ENCODE measurements around the gene MOGAT3. TPM values are rescaled to one million over a fixed set of nuclear protein-coding genes. Genes with fewer than 3 reads are reported as not detected.

Gene MOGAT3
- total and polyA plus RNA-seq, 9 of the 15 experiments (the other 6 are each of a cell fraction or from before 2014, with no cell fraction given) = 0.07 to 0.17 (median 0.13) TPM; not detected in 6

GRCh38 chr7:101166648-101166908, 34.3 kb downstream of the MOGAT3 start:
- Histone ChIP-seq H4K20me1 (replicated peaks; ENCODE audit: control insufficient read depth, insufficient read depth, low read length) (peaks cover 26% of the 10 kb centered on the region), H3K36me3 (ENCODE audit: control insufficient read depth, insufficient read depth, low read length) (peaks cover 2% of the 10 kb centered on the region; the same call in 1 of the 3 replicates), H3K27me3 (ENCODE audit: control insufficient read depth in 2 of 2, insufficient read depth in 2 of 2, low read length in 2 of 2) (peaks cover 15 to 32% of the 10 kb centered on the region in 2 experiments; a peak in 4 of 5 replicates), H3K27ac (ENCODE audit: extremely low read depth, low read depth, low read length) (no peak overlapping the region), H2AFZ (ENCODE audit: low read depth, low read length) (no peak overlapping the region), H3K79me2 (ENCODE audit: control insufficient read depth, insufficient read depth, low read length) (no peaks in the 10 kb centered on the region), H3K9me3 (replicated peaks; ENCODE audit: control insufficient read depth, insufficient read depth, low read depth, low read length) (no peaks in the 10 kb centered on the region), H3K4me1 (replicated peaks in 1 of 2; ENCODE audit: control insufficient read depth in 2 of 2, insufficient read depth in 2 of 2, low read length in 2 of 2) (peaks cover 36 to 65% of the 10 kb centered on the region in 2 experiments), H3K4me2 (ENCODE audit: insufficient read depth, low read length) (no peak overlapping the region), H3K9ac (ENCODE audit: insufficient read depth in 1 of 2, low read depth in 2 of 2, low read length in 2 of 2) (no peak overlapping the region; a peak in 1 of 4 replicates), H3K4me3 (no peak overlapping the region), H3K9me1 (ENCODE audit: control insufficient read depth, insufficient read depth, low read length) (peaks cover 6% of the 10 kb centered on the region)
- FAIRE-seq (no peak), DNase-seq (ENCODE audit: extremely low read depth in 1 of 4, low spot score in 3 of 4) (peak in 1 of 4 experiments; percentile 14), ATAC-seq (no peak)
- POLR2A ChIA-PET = no interaction called here
- TF ChIP-seq SREBF2 (CRISPR knock-in tag; IDR thresholded peaks at IDR 0.05) = no peak
- no peak for TF ChIP-seq MEF2A (IDR thresholded peaks at IDR 0.05; ENCODE audit: control insufficient read depth, low read depth, low read length)
- no peak for TF ChIP-seq BDP1 (IDR thresholded peaks at IDR 0.05; ENCODE audit: insufficient read depth, insufficient read length)
- TF ChIP-seq SMAD3 (CRISPR knock-in tag; conservative IDR thresholded peaks at IDR 0.05) = no peak
- TF ChIP-seq ZC3H8 (IDR thresholded peaks at IDR 0.05) = no peak
- TF ChIP-seq MTA2 (IDR thresholded peaks at IDR 0.05; ENCODE audit: low read depth) = no peak
- no TSS peak for BruUV-seq (replicated peaks)
- in situ Hi-C loops (cut with MboI) = no loop called here
- CTCF ChIA-PET (ENCODE audit: low intra/inter-chr PET ratio) = no interaction called here
- intact Hi-C loops (cut with micrococcal nuclease) = no loop called here
- WGBS (ENCODE audit: insufficient coverage, low coverage, missing lambda C conversion rate) = 4% methylated on average over 4 of the region's 11 CpGs

DNA sequence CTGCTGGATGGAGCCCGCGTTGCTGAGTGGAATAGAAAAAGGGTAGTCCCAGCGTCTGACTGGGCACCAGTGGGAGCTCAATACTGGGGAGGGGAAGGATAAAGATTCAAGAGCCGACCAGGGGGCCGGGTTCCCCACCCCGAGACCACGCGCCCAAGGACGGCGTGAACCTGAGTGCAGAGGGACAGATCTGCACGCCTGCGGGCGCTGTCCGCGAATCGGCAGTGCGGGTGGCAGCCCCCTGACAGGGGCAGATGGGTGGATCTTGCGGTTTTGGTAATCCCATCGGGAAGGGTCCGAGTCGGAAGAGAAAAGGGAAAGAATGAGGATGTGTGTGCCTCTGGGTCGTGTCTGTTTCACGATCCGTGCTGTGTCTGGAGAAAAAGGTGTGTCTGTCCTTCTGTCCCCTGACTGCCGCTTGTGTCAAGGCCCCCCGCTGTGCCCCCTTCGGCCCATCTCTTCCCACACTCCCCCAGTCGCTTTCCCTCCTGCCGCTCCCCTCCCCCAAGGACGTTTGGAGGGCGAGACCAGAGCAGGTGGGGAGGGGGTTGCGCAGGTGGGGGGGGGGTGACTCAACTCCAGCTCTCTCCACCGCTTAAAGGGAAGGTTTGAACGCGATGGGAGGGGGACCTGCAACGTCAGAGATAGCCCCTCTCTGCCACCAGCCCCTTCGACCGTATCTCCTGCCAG, 34.7 kb downstream of the MOGAT3 start:
- Histone ChIP-seq H3K79me2 (ENCODE audit: control insufficient read depth, insufficient read depth, low read length) (no peaks in the 10 kb centered on the region), H3K27ac (ENCODE audit: extremely low read depth, low read depth, low read length) (no peak overlapping the region), H3K4me3 (peak overlapping the region; percentile 21), H3K9ac (ENCODE audit: insufficient read depth in 1 of 2, low read depth in 2 of 2, low read length in 2 of 2) (peak overlapping the region in 1 of 2 experiments; percentile 85; a peak in 2 of 4 replicates), H3K27me3 (ENCODE audit: control insufficient read depth in 2 of 2, insufficient read depth in 2 of 2, low read length in 2 of 2) (peaks cover 11 to 28% of the 10 kb centered on the region in 2 experiments; a peak in 4 of 5 replicates), H3K4me1 (replicated peaks in 1 of 2; ENCODE audit: control insufficient read depth in 2 of 2, insufficient read depth in 2 of 2, low read length in 2 of 2) (peaks cover 36 to 65% of the 10 kb centered on the region in 2 experiments), H3K4me2 (ENCODE audit: insufficient read depth, low read length) (peak overlapping the region; percentile 72), H2AFZ (ENCODE audit: low read depth, low read length) (peak overlapping the region; percentile 70), H4K20me1 (replicated peaks; ENCODE audit: control insufficient read depth, insufficient read depth, low read length) (peaks cover 26% of the 10 kb centered on the region), H3K9me3 (replicated peaks; ENCODE audit: control insufficient read depth, insufficient read depth, low read depth, low read length) (no peaks in the 10 kb centered on the region), H3K36me3 (ENCODE audit: control insufficient read depth, insufficient read depth, low read length) (peaks cover 2% of the 10 kb centered on the region; the same call in 1 of the 3 replicates), H3K9me1 (ENCODE audit: control insufficient read depth, insufficient read depth, low read length) (peaks cover 6% of the 10 kb centered on the region)
- no TSS peak for BruUV-seq (replicated peaks)
- ATAC-seq (no peak), FAIRE-seq (no peak), DNase-seq (ENCODE audit: extremely low read depth in 1 of 4, low spot score in 3 of 4) (peak in 2 of 4 experiments; percentile 31 to 38)
- in situ Hi-C loops (cut with MboI) = no loop called here
- ChIA-PET POLR2A (interaction anchor here (0.9 to 1.4 kb wide), 2 partner anchors 8 to 10 kb away, joined by 3 to 4 read pairs; no protein-coding TSS in a partner anchor), CTCF (ENCODE audit: low intra/inter-chr PET ratio) (no interaction called here)
- intact Hi-C loops (cut with micrococcal nuclease) = loop anchor here (1.0 kb wide), 1 partner anchor 10 kb away; no protein-coding TSS in a partner anchor
- WGBS (ENCODE audit: insufficient coverage, low coverage, missing lambda C conversion rate) = 1% methylated on average over 36 of the region's 38 CpGs
- TF ChIP-seq ZBTB1 (CRISPR knock-in tag; IDR thresholded peaks at IDR 0.05; ENCODE audit: borderline replicate concordance, low read depth) (0 out of 2 replicates have a peak, but pooled peaks have one; percentile 36), ZBTB7A (IDR thresholded peaks at IDR 0.05; ENCODE audit: borderline replicate concordance, control insufficient read depth, low read depth, low read length) (0 out of 2 replicates have a peak, but pooled peaks have one; percentile 7), ZNF740 (CRISPR knock-in tag; IDR thresholded peaks at IDR 0.05) (no peak; the same call in 1 of the 2 replicates), ZNF740 (tag; IDR thresholded peaks at IDR 0.05) (peak in 1 of 2 experiments; percentile 47; a peak in 1 of 4 replicates)
- TF ChIP-seq, protein P1, sequence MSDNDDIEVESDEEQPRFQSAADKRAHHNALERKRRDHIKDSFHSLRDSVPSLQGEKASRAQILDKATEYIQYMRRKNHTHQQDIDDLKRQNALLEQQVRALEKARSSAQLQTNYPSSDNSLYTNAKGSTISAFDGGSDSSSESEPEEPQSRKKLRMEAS (CRISPR knock-in tag; IDR thresholded peaks at IDR 0.05) = no peak

All from K562 (cell line).